Fibroblast of lung (primary cell): ENCODE measurements around the gene LUC7L.

Experiments used
- CTCF ChIP-seq, 2 donors: IDR thresholded peaks in 1 of 2; conservative IDR thresholded peaks in 1 of 2; 1 replicate in 1 of 2; 2 replicates in 1 of 2; pipeline ENCODE4 v1.5.1; 2011 to 2012; ENCODE audit warnings: low read length in 2 of 2, control low read depth in 1 of 2, inconsistent platforms in 1 of 2, low read depth in 1 of 2, mild to moderate bottlenecking in 1 of 2
- EZH2 ChIP-seq: IDR thresholded peaks from 2 replicates; pipeline ENCODE4 v1.5.1; 2012; ENCODE audit warnings: low read length, control low read depth, mild to moderate bottlenecking; ENCODE audit errors: missing control alignments

GRCh38 chr16:265711-266110, 36.5 kb upstream of the LUC7L start:
- TF ChIP-seq CTCF (conservative IDR thresholded peaks at IDR 0.05 in 1 of 2, IDR thresholded peaks at IDR 0.05 in 1 of 2; ENCODE audit: low read depth in 1 of 2, low read length in 2 of 2) = no peak
- TF ChIP-seq EZH2 = no peak
